ENCODE data around the gene BTG3. TPM values are rescaled to one million over a fixed set of nuclear protein-coding genes. Genes with fewer than 3 reads are reported as not detected.

BTG3 gene
- polyA plus RNA-seq, 1 experiment = 23.6 TPM

GRCh38 chr21:17575076-17575475, 37.6 kb downstream of the BTG3 start:
- DNase-seq (ENCODE audit: low read depth) = no peak
- CTCF ChIA-PET = interaction anchor here (1.6 kb wide), 1 partner anchor 11 kb away, joined by 6 read pairs; no protein-coding TSS in a partner anchor
- no peak for TF ChIP-seq CTCF (IDR thresholded peaks at IDR 0.05; ENCODE audit: insufficient read depth, low read depth, low read length)
- POLR2A ChIA-PET = no interaction called here
- Histone ChIP-seq H3K4me3 (ENCODE audit: low read depth, low read length) (no peak overlapping the region), H3K27me3 (ENCODE audit: control insufficient read depth, insufficient read depth, low read length) (no peaks in the 10 kb centered on the region), H3K36me3 (ENCODE audit: control insufficient read depth, insufficient read depth, low read length) (no peaks in the 10 kb centered on the region)

DNA sequence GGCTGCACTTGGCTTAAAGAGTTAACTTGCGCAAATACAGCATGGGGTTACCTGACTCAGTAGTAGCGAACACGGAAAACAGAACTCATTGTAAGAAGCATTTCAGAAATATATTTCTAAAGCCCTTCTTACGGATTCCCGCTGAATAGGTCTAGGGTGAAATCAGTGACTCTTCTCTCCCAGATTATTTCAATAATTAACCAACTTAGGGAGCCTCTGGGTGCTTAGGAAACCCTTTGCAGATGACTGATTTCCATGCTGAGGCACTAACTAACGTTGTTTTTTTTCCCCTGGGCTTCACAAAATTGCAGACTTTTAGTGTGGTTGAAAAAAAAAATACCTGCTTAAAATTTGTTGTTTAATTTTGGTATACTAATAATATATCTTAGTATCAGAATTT, 40.3 kb downstream of the BTG3 start:
- DNase-seq (ENCODE audit: low read depth) = no peak
- no peak for TF ChIP-seq CTCF (IDR thresholded peaks at IDR 0.05; ENCODE audit: insufficient read depth, low read depth, low read length)
- H3K4me3 ChIP-seq (ENCODE audit: low read depth, low read length) = no peak overlapping the region
- CTCF ChIA-PET = interaction anchor here (0.6 kb wide), 1 partner anchor 293 kb away, joined by 3 read pairs; no protein-coding TSS in a partner anchor
- H3K36me3 ChIP-seq (ENCODE audit: control insufficient read depth, insufficient read depth, low read length) = no peaks in the 10 kb centered on the region
- no peaks in the 10 kb centered on the region for H3K27me3 ChIP-seq (ENCODE audit: control insufficient read depth, insufficient read depth, low read length)
- POLR2A ChIA-PET = no interaction called here

DNA sequence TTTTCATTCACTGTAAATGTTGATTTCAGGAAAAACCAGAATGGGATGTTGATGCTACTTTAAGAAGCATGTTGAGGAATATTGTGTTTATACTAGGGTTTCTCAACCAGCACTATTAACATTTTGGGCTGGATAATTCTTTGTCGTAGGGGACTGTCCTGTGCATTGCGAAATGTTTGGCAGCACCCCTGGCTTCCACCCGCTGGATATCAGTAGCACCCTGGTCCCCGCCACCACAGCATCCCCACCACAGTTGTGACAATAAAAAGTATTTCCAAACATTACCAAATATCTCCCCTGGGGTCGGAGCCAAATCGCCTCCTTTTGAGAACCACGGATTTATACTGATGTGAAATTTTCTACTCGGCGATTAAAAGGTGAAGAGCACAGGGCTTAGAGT, 41.9 kb downstream of the BTG3 start:
- no peak for DNase-seq (ENCODE audit: low read depth)
- TF ChIP-seq CTCF (IDR thresholded peaks at IDR 0.05; ENCODE audit: insufficient read depth, low read depth, low read length) = no peak
- ChIA-PET POLR2A (no interaction called here), CTCF (no interaction called here)
- Histone ChIP-seq H3K27me3 (ENCODE audit: control insufficient read depth, insufficient read depth, low read length) (no peaks in the 10 kb centered on the region), H3K36me3 (ENCODE audit: control insufficient read depth, insufficient read depth, low read length) (no peaks in the 10 kb centered on the region), H3K4me3 (ENCODE audit: low read depth, low read length) (no peak overlapping the region)

- Histone ChIP-seq H3K4me3 (ENCODE audit: low read depth, low read length) (no peak overlapping the region), H3K36me3 (ENCODE audit: control insufficient read depth, insufficient read depth, low read length) (no peaks in the 10 kb centered on the region), H3K27me3 (ENCODE audit: control insufficient read depth, insufficient read depth, low read length) (0 out of 2 replicates have a peak, but pooled peaks cover 2% of the 10 kb centered on the region)
- ChIA-PET CTCF (interaction anchor here (0.9 kb wide), 2 partner anchors 25 to 174 kb away, joined by 3 read pairs; no protein-coding TSS in a partner anchor), POLR2A (interaction anchor here (0.6 kb wide), 1 partner anchor 9 kb away, joined by 3 read pairs; no protein-coding TSS in a partner anchor)
- DNase-seq (ENCODE audit: low read depth) = no peak
- no peak for TF ChIP-seq CTCF (IDR thresholded peaks at IDR 0.05; ENCODE audit: insufficient read depth, low read depth, low read length)
Observed at GRCh38 chr21:17560377-17561025, 52.2 kb downstream of the BTG3 start.

GRCh38 chr21:17554679-17555465, 57.8 kb downstream of the BTG3 start:
- 0 out of 2 replicates have a peak, but pooled peaks cover 2% of the 10 kb centered on the region for H3K27me3 ChIP-seq (ENCODE audit: control insufficient read depth, insufficient read depth, low read length)
- ChIA-PET CTCF (interaction anchor here (0.6 to 2.2 kb wide), 9 partner anchors 27 to 168 kb away, joined by 3 to 37 read pairs (median 4); no protein-coding TSS in a partner anchor), POLR2A (no interaction called here)
- TF ChIP-seq CTCF (IDR thresholded peaks at IDR 0.05; ENCODE audit: insufficient read depth, low read depth, low read length) = peak; percentile 34; the same call in 1 of the 2 replicates
- DNase-seq (ENCODE audit: low read depth) = no peak
- no peaks in the 10 kb centered on the region for H3K36me3 ChIP-seq (ENCODE audit: control insufficient read depth, insufficient read depth, low read length)
- H3K4me3 ChIP-seq (ENCODE audit: low read depth, low read length) = no peak overlapping the region

Measured in BJ (cell line).